ENCODE measurements around the gene PEAK1.
A peak's percentile ranks its signal among the peaks of the same experiment; 100 is the strongest.

Gene PEAK1

DNA sequence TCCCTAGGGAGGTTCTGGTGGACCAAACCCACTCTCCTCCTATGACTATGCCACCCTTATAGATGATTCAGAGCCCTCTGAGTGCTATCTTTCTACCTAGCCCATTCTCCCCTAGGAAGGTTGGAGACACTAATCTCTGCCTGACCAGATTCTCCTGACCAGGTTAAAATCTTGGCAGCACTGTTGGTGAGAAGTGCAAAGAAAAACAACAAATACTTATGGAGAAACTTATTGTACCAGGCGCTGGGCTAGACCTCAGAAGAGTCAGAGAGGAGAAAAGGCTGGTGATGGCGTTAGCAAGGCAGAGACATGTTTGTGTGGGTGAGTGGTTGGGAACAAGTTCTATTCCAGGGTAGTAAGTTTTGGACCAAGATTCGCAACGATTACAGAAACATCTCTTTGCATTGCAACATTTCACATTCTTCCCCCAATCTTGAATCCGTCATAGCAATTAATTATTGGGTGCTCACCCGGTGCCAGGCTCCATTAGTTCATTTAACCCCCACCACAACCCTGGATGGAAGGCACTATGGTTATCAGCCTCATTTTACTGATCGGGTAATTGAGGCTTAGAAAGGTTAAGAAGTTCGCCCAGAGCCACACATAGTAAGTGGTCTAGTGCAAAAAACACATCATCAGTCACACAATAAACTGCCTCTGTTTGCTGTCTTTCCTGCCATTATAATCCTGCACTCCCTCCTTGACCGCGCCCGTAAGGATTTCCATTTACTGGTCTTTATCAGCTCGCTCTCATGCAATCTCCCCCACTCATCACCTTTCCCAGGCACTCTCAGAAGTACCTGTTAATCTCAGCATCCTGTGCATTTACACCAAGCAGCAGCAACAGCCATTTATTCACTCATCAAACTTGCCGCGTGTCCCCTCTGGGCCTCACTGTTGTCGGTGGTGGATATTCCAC is 348.3 kb downstream of the PEAK1 start:
- TF ChIP-seq CTCF (conservative IDR thresholded peaks at IDR 0.05; ENCODE audit: low read depth, low read length), result no peak
- no peak overlapping the region for H3K4me3 ChIP-seq (ENCODE audit: low read depth, low read length)
- no peak for DNase-seq (ENCODE audit: low read depth)

DNA sequence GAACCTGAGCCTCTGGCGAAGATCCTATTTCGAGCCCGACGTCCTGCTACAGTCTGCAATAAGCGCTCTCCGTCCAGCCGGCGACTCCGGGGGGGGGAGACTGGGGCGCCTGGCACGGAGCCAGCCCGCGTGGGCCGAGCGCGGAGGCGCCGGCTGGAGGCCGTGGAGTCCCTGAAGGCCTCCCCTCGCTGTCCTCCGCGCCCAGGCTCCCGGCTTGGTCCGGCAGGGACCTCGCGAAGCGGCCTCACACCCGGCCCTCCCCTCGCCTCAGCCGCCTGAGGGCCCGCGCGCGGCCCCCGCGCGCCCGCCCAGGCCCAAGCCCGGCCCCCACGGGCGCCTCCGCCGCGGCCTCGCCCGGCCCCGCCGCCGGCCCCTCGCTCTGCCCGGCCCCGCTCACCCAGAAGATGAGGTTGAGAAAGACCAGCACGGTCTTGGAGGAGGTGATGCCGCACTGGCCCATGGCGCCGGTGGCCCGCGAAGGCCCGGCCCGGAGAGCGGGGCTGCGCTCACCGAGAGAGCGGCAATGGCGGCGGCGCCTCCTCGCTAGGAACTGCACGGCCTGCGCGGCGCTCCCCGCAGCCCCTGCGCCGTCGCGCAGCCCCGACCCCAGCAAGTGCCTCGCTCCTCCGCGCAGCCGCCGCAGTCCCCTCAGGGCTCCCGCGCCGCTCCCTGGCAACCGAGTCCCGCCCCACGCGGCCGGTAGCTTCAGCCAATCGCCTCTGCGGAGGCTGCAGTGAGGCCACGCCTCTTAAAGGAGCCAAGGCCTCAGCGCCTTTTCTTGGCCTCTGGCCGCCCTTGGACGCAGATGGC is 349.2 kb downstream of the PEAK1 start, which contains the start of gene TSPAN3:
Gene TSPAN3, minus strand, starts transcription at position 615 of the 810 bp plus-strand sequence. Its CDS starts 155 bp downstream, at position 460.
- no peak for TF ChIP-seq CTCF (conservative IDR thresholded peaks at IDR 0.05; ENCODE audit: low read depth, low read length)
- peak within 1 kb of the TSS; percentile 75 for H3K4me3 ChIP-seq (ENCODE audit: low read depth, low read length)
- peak; percentile 94 for DNase-seq (ENCODE audit: low read depth)

GRCh38 chr15:77070180-77070494 is 349.8 kb downstream of the PEAK1 start:
- peak overlapping the region; percentile 75 for H3K4me3 ChIP-seq (ENCODE audit: low read depth, low read length)
- TF ChIP-seq CTCF (conservative IDR thresholded peaks at IDR 0.05; ENCODE audit: low read depth, low read length), result no peak
- DNase-seq (ENCODE audit: low read depth), result no peak

DNA sequence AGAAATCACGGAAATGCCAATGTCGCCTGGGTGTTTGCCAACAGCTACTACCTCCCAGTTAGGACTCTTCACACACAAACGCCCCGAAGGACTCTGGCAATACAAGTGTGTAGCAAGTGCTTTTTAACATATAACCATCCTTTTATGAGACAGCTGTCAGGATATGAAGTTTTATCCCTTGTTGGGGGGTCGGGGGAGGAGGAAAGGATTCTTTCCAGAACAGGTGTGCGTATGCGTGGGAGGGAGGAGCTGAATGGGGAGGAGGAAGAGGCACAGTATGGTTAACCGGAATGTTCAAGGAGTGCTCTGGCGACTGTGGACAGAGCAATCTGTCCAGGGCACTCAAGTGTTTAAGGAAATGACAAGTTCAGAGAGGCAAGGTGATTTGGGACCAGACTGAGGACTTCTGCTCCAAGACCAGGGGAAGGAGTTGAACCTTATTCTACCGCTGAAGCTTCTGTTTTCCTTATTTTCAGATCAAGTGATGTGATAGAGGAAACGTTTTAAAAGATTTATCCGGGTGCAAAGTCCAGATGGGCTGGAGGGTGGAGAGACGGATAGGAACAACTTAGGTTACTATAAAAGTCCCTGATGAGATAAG is 350.3 kb downstream of the PEAK1 start:
- TF ChIP-seq CTCF (conservative IDR thresholded peaks at IDR 0.05; ENCODE audit: low read depth, low read length), result no peak
- no peak for DNase-seq (ENCODE audit: low read depth)

GRCh38 chr15:77068633-77069032 is 351.3 kb downstream of the PEAK1 start:
- no peak for DNase-seq (ENCODE audit: low read depth)
- no peak for TF ChIP-seq CTCF (conservative IDR thresholded peaks at IDR 0.05; ENCODE audit: low read depth, low read length)
- H3K4me3 ChIP-seq (ENCODE audit: low read depth, low read length), result no peak overlapping the region

More for the DNA sequence above, 350.3 kb downstream of the PEAK1 start:
- H3K4me3 ChIP-seq (ENCODE audit: low read depth, low read length), result peak overlapping the region; percentile 75

DNA sequence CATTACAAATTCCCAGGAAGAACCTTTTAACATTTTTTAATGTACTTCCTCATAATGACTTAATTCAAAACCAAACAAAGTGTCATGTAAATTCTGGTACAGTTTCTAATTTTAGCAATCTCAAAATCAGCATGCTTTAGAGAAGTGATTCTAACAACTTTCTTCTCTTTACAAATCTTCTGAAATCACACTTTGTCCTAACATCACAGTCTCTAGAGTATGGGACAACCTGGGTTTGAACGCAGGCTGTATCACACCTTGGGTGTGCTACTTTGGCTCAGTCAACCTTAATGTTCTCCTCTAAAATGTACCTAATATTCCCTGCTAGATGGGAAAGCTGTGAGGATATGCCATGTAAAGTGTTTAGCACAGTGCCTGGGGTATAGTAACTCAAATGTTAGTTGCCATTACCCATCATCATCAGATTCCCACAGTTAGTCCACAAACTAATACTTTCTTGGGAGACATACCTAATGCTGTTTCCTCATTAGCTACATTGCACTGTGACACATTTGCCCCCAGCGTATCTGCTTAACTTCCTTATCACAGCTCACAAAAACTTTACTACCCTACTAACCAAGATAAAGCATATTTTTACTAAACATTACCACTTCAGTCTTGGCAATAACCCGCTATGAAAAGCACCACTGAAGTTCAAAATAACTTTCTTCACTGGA is 352.1 kb downstream of the PEAK1 start:
- no peak for TF ChIP-seq CTCF (conservative IDR thresholded peaks at IDR 0.05; ENCODE audit: low read depth, low read length)
- DNase-seq (ENCODE audit: low read depth), result no peak
- H3K4me3 ChIP-seq (ENCODE audit: low read depth, low read length), result no peak overlapping the region
